ENCODE measurements around the gene SKI. TPM values are rescaled to one million over a fixed set of nuclear protein-coding genes. Genes with fewer than 3 reads are reported as not detected.
"Not testable (repeated sequence)": the region's sequence is repeated elsewhere in the genome, so short reads cannot be mapped to it uniquely, and the experiment has no call there.

Gene SKI
- total RNA-seq, 1 donor from 2014 or later = 38.5 TPM

- intact Hi-C loops (cut with DNase I) = no loop called here
- ATAC-seq (no peak), DNase-seq (ENCODE audit: missing footprints) (no peak)
Observed at GRCh38 chr1:2292725-2293450, 64.8 kb downstream of the SKI start.

GRCh38 chr1:2294033-2294724 lies 66.1 kb downstream of the SKI start:
- ATAC-seq (no peak), DNase-seq (ENCODE audit: missing footprints) (no peak)
- intact Hi-C loops (cut with DNase I) = no loop called here

GRCh38 chr1:2294725-2295078 lies 66.6 kb downstream of the SKI start:
- intact Hi-C loops (cut with DNase I) = no loop called here
- ATAC-seq = no peak
- no peak for DNase-seq (ENCODE audit: missing footprints)

- intact Hi-C loops (cut with DNase I) = no loop called here
- DNase-seq (ENCODE audit: missing footprints) = no peak
Observed at GRCh38 chr1:2295526-2295925, 67.4 kb downstream of the SKI start.

GRCh38 chr1:2296211-2296610 lies 68.1 kb downstream of the SKI start:
- DNase-seq (ENCODE audit: missing footprints); intact Hi-C loops (cut with DNase I); ATAC-seq: not testable (repeated sequence)

More at GRCh38 chr1:2295526-2295925, 67.4 kb downstream of the SKI start:
- no peak for ATAC-seq

GRCh38 chr1:2296614-2297013 lies 68.5 kb downstream of the SKI start:
- intact Hi-C loops (cut with DNase I) = no loop called here
- ATAC-seq = no peak
- DNase-seq (ENCODE audit: missing footprints) = no peak

- ATAC-seq (no peak), DNase-seq (ENCODE audit: missing footprints) (no peak)
- intact Hi-C loops (cut with DNase I) = no loop called here
Observed at GRCh38 chr1:2297246-2298011, 69.3 kb downstream of the SKI start.

GRCh38 chr1:2298685-2299084 lies 70.6 kb downstream of the SKI start:
- ATAC-seq (no peak), DNase-seq (ENCODE audit: missing footprints) (no peak)
- intact Hi-C loops (cut with DNase I) = no loop called here

- DNase-seq (ENCODE audit: missing footprints) (no peak), ATAC-seq (peak; percentile 64)
- intact Hi-C loops (cut with DNase I) = no loop called here
Observed at GRCh38 chr1:2299131-2299627, 71.1 kb downstream of the SKI start.

- intact Hi-C loops (cut with DNase I) = no loop called here
- DNase-seq (ENCODE audit: missing footprints) = no peak
- ATAC-seq = peak; percentile 9
Observed at GRCh38 chr1:2300004-2300771, 72.1 kb downstream of the SKI start.

- DNase-seq (ENCODE audit: missing footprints) (peak; percentile 96), ATAC-seq (peak; percentile 53)
- intact Hi-C loops (cut with DNase I) = no loop called here
Observed at GRCh38 chr1:2300851-2301606, 72.9 kb downstream of the SKI start.

GRCh38 chr1:2301607-2302291 lies 73.6 kb downstream of the SKI start:
- DNase-seq (ENCODE audit: missing footprints) (no peak), ATAC-seq (no peak)
- intact Hi-C loops (cut with DNase I) = no loop called here

- intact Hi-C loops (cut with DNase I) = no loop called here
- ATAC-seq = no peak
- DNase-seq (ENCODE audit: missing footprints) = no peak
Observed at GRCh38 chr1:2302292-2302925, 74.3 kb downstream of the SKI start.

- intact Hi-C loops (cut with DNase I) = no loop called here
- no peak for ATAC-seq
- DNase-seq (ENCODE audit: missing footprints) = no peak
Observed at GRCh38 chr1:2303016-2303775, 75.1 kb downstream of the SKI start.

- intact Hi-C loops (cut with DNase I) = no loop called here
- ATAC-seq = no peak
- no peak for DNase-seq (ENCODE audit: missing footprints)
Observed at GRCh38 chr1:2303781-2304180, 75.7 kb downstream of the SKI start.

GRCh38 chr1:2304282-2304681 lies 76.2 kb downstream of the SKI start:
- ATAC-seq (no peak), DNase-seq (ENCODE audit: missing footprints) (no peak)
- intact Hi-C loops (cut with DNase I) = no loop called here

Data from Right ventricle myocardium inferior (tissue), 1 donor.